HG02588 (cell line): ENCODE data around the gene ABCB6.
A peak's percentile ranks its signal among the peaks of the same experiment; 100 is the strongest.

ENCODE experiments used
- ATAC-seq: cut with Tn5 transposase; IDR thresholded peaks from one replicate; pipeline ENCODE4 v1.9.1; 2021; ENCODE audit warnings: mild to moderate bottlenecking, moderate library complexity; ENCODE audit not compliant: unreplicated experiment

Gene ABCB6

GRCh38 chr2:219245899-219246230 lies 27.1 kb upstream of the ABCB6 start:
- ATAC-seq = no peak

GRCh38 chr2:219245148-219245898 lies 26.6 kb upstream of the ABCB6 start, which contains the start of the genes GLB1L and STK16:
TSS of gene GLB1L (minus strand) at chr2:219245444. CDS start at chr2:219243573, 1,871 bp downstream.
TSS of gene STK16 (plus strand) at chr2:219245479. CDS start at chr2:219246000, 521 bp downstream.
- ATAC-seq = peak; percentile 61

- no peak for ATAC-seq
Observed at GRCh38 chr2:219244789-219245147, 26.0 kb upstream of the ABCB6 start.

GRCh38 chr2:219243291-219243761 lies 24.6 kb upstream of the ABCB6 start:
- no peak for ATAC-seq

- no peak for ATAC-seq
Observed at GRCh38 chr2:219234331-219234730, 15.6 kb upstream of the ABCB6 start.

GRCh38 chr2:219230059-219230540 lies 11.3 kb upstream of the ABCB6 start:
- ATAC-seq = no peak

- peak; percentile 95 for ATAC-seq
Observed at GRCh38 chr2:219229305-219230058, 10.7 kb upstream of the ABCB6 start, which contains the start of the genes ANKZF1 and ATG9A. TSS of gene ANKZF1 (plus strand) at chr2:219229806. CDS start at chr2:219230258, 452 bp downstream. TSS of gene ATG9A (minus strand) at chr2:219229636. CDS start at chr2:219228024, 1,612 bp downstream.

- ATAC-seq = peak; percentile 9
Observed at GRCh38 chr2:219228911-219229304, 10.2 kb upstream of the ABCB6 start.

- no peak for ATAC-seq
Observed at GRCh38 chr2:219228041-219228910, 9.5 kb upstream of the ABCB6 start.

GRCh38 chr2:219225350-219225749 lies 6.6 kb upstream of the ABCB6 start:
- ATAC-seq = no peak

GRCh38 chr2:219223831-219224610 lies 5.3 kb upstream of the ABCB6 start:
- no peak for ATAC-seq

GRCh38 chr2:219221957-219222518 lies 3.3 kb upstream of the ABCB6 start:
- no peak for ATAC-seq

- no peak for ATAC-seq
Observed at GRCh38 chr2:219220652-219221402, 2.1 kb upstream of the ABCB6 start.

- no peak for ATAC-seq
Observed at GRCh38 chr2:219219784-219220532, 1.2 kb upstream of the ABCB6 start.

- peak; percentile 21 for ATAC-seq
Observed at GRCh38 chr2:219218217-219218731, 484 bp downstream of the ABCB6 start.

- ATAC-seq = no peak
Observed at GRCh38 chr2:219216535-219216915, 2.2 kb downstream of the ABCB6 start.

- ATAC-seq = no peak
Observed at GRCh38 chr2:219215871-219216534, 2.8 kb downstream of the ABCB6 start.

GRCh38 chr2:219214786-219215185 lies 4.0 kb downstream of the ABCB6 start:
- no peak for ATAC-seq
